Endothelial cell of umbilical vein (primary cell): Measurements from ENCODE around the gene PLXNC1. TPM values are rescaled to one million over a fixed set of nuclear protein-coding genes. Genes with fewer than 3 reads are reported as not detected.

Experiments used
- BruUV-seq: library from RNA; stranded (reverse); fragments of 400-500 nt; replicated peaks from 2 replicates; lab custom pipeline; 2021; lab: Mats Ljungman, UMichigan
- CTCF ChIA-PET: fragments of 300-600, 350-600 bp; sonication (Branson Sonifier 250); formaldehyde crosslinking; loops from one replicate; lab custom pipeline; 2021; ENCODE audit warnings: antibody characterized with exemption, inconsistent platforms; lab: Charles Lee
- POLR2A ChIA-PET: fragments of 300-600, 350-600 bp; sonication (Branson Sonifier 250); formaldehyde crosslinking; loops from one replicate; lab custom pipeline; 2021; ENCODE audit warnings: antibody characterized with exemption, inconsistent platforms; lab: Charles Lee
- DNase-seq: peaks from one replicate; pipeline ENCODE4 v3.0.0-alpha.2; 2011; ENCODE audit warnings: low read depth, low spot score
- FAIRE-seq: peaks from 2 replicates; lab custom pipeline; 2011; peaks lifted over from hg19 to GRCh38; lab: Jason Lieb, UNC
- H2AFZ ChIP-seq: 2 replicates; pipeline ENCODE4 v1.6.0; 2012; ENCODE audit warnings: low read depth, low read length, control low read depth, inconsistent platforms
- H3K27ac ChIP-seq: 2 replicates; pipeline ENCODE4 v1.5.1; 2011; ENCODE audit warnings: low read depth, mild to moderate bottlenecking, control low read depth, low read length, moderate library complexity; ENCODE audit not compliant: insufficient read depth
- H3K27me3 ChIP-seq, 2 experiments: 2 replicates each; pipeline versions ENCODE4 v1.6.0 to v1.6.1; 2011; ENCODE audit warnings: low read length in 2 of 2, mixed read lengths in 1 of 2; ENCODE audit not compliant: control insufficient read depth in 2 of 2, insufficient read depth in 2 of 2
- H3K36me3 ChIP-seq, 2 experiments: 2 replicates in 1 of 2; 3 replicates in 1 of 2; pipeline ENCODE4 v1.5.1; 2011; ENCODE audit warnings: low read length in 2 of 2, mild to moderate bottlenecking in 1 of 2, moderate library complexity in 1 of 2; ENCODE audit not compliant: control insufficient read depth in 2 of 2, insufficient read depth in 2 of 2; ENCODE audit errors: extremely low read depth in 1 of 2
- H3K4me1 ChIP-seq: 3 replicates; pipeline ENCODE4 v1.5.1; 2011; ENCODE audit warnings: mild to moderate bottlenecking, low read length; ENCODE audit not compliant: control insufficient read depth, insufficient read depth; ENCODE audit errors: extremely low read depth
- H3K4me2 ChIP-seq: 2 replicates; pipeline ENCODE4 v1.6.1; 2011; ENCODE audit warnings: low read length, control low read depth, mixed read lengths; ENCODE audit not compliant: insufficient read depth
- H3K4me3 ChIP-seq, 3 experiments: fragments of 200-600 bp in 1 of 3; sonication (generic), shearing (Covaris generic) in 1 of 3; replicated peaks in 1 of 3; 2 replicates each; pipeline ENCODE4 v1.5.1; 2011 to 2016; ENCODE audit warnings: control low read depth in 3 of 3, low read length in 3 of 3, mild to moderate bottlenecking in 2 of 3, inconsistent platforms in 1 of 3, low read depth in 1 of 3, moderate library complexity in 1 of 3; ENCODE audit not compliant: insufficient read depth in 1 of 3
- H3K79me2 ChIP-seq: 2 replicates; pipeline ENCODE4 v1.6.0; 2012; ENCODE audit warnings: low read length, inconsistent platforms; ENCODE audit not compliant: control insufficient read depth, insufficient read depth
- H3K9ac ChIP-seq: replicated peaks from 2 replicates; pipeline ENCODE3; 2011; ENCODE audit warnings: low read length, control low read depth; ENCODE audit not compliant: insufficient read depth; ENCODE audit errors: extremely low read depth
- H3K9me1 ChIP-seq: replicated peaks from 3 replicates; pipeline ENCODE4 v1.6.0; 2011; ENCODE audit warnings: mild to moderate bottlenecking, low read length; ENCODE audit not compliant: control insufficient read depth, insufficient read depth; ENCODE audit errors: extremely low read depth
- H3K9me3 ChIP-seq: replicated peaks from 2 replicates; pipeline ENCODE4 v1.5.1; 2012; ENCODE audit warnings: low read length, inconsistent platforms; ENCODE audit not compliant: control insufficient read depth, insufficient read depth
- H4K20me1 ChIP-seq: replicated peaks from 2 replicates; pipeline ENCODE3; 2011; ENCODE audit warnings: mild to moderate bottlenecking, low read length; ENCODE audit not compliant: control insufficient read depth, insufficient read depth; ENCODE audit errors: extremely low read depth
- FOS ChIP-seq: IDR thresholded peaks from 2 replicates; pipeline ENCODE4 v1.6.1; 2011; ENCODE audit warnings: mild to moderate bottlenecking, low read length, moderate library complexity, borderline replicate concordance; ENCODE audit not compliant: insufficient read depth
- GATA2 ChIP-seq: IDR thresholded peaks from 2 replicates; pipeline ENCODE4 v1.7.0; 2011; ENCODE audit warnings: low read depth, mild to moderate bottlenecking, moderate library complexity, mixed read lengths, low read length; ENCODE audit not compliant: insufficient read length, insufficient read depth
- POLR2A ChIP-seq: IDR thresholded peaks from 2 replicates; pipeline ENCODE4 v1.6.1; 2012; ENCODE audit warnings: low read depth, mild to moderate bottlenecking, control low read depth, low read length
- dilution Hi-C: fragments of 300-500 bp; cut with MboI; formaldehyde crosslinking; loops from one replicate; pipeline ENCODE4 v1.15.0; 2019; ENCODE audit warnings: low sequenced_read_pairs; ENCODE audit not compliant: extremely low pct_ligation_motif_present
- intact Hi-C: fragments of 100-400 bp; cut with micrococcal nuclease; formaldehyde crosslinking; loops from one replicate; pipeline ENCODE4 v1.10.0; 2022
- polyA plus RNA-seq, 4 experiments: library from polyadenylated mRNA; depleted of rRNA in 3 of 4; stranded (reverse) in 3 of 4; unstranded in 1 of 4; fragments of >200 nt; gene quantifications; 2 replicates each; pipeline versions ENCODE4 v1.2.1 to v1.2.3, GENCODE V29; 2011 to 2012; ENCODE audit warnings: missing spikeins in 1 of 4
- total RNA-seq: library from RNA; stranded (reverse); gene quantifications from 2 replicates; pipeline ENCODE4 v1.2.3, GENCODE V29; 2021
- TF ChIP-seq, protein P1 (sequence below), 2 donors: IDR thresholded peaks; 1 replicate in 1 of 2; 2 replicates in 1 of 2; pipeline ENCODE4 v1.5.1; 2011; ENCODE audit warnings: low read length in 2 of 2, mild to moderate bottlenecking in 2 of 2, moderate library complexity in 2 of 2, control low read depth in 1 of 2, inconsistent platforms in 1 of 2, low read depth in 1 of 2; ENCODE audit not compliant: insufficient read depth in 1 of 2; ENCODE audit errors: extremely low read depth in 1 of 2
- TF ChIP-seq, protein P2 (sequence below): IDR thresholded peaks from 2 replicates; pipeline ENCODE4 v1.6.1; 2011; ENCODE audit not compliant: insufficient read depth, insufficient read length

Gene PLXNC1
- total and polyA plus RNA-seq, 2 donors (not counting 3 experiments of a cell fraction or from before 2014, with no cell fraction given), result 0.04 TPM; not detected in 1

GRCh38 chr12:94289461-94290312 is 141.3 kb downstream of the PLXNC1 start:
- no peak overlapping the region for H3K4me3 ChIP-seq
- no peaks in the 10 kb centered on the region for H4K20me1 ChIP-seq
- H3K27ac ChIP-seq, result no peak overlapping the region
- peaks cover 0 to 2% of the 10 kb centered on the region in 2 experiments for H3K27me3 ChIP-seq
- FAIRE-seq (peak; percentile 82), DNase-seq (peak; percentile 42)
- ChIA-PET CTCF (interaction anchor here (0.6 to 1.9 kb wide), 8 partner anchors 8 to 154 kb away, joined by 3 to 6 read pairs (median 4); no protein-coding TSS in a partner anchor), POLR2A (no interaction called here)
- no peaks in the 10 kb centered on the region for H3K36me3 ChIP-seq
- H3K9me1 ChIP-seq, result no peaks in the 10 kb centered on the region
- no peak overlapping the region for H3K9ac ChIP-seq
- H3K4me1 ChIP-seq, result peaks cover 6% of the 10 kb centered on the region
- H2AFZ ChIP-seq, result no peak overlapping the region
- H3K4me2 ChIP-seq, result no peak overlapping the region
- dilution Hi-C loops, result no loop called here
- intact Hi-C loops, result no loop called here
- TF ChIP-seq POLR2A (no peak), GATA2 (peak; percentile 26), FOS (peak; percentile 29)
- TF ChIP-seq, protein P1, sequence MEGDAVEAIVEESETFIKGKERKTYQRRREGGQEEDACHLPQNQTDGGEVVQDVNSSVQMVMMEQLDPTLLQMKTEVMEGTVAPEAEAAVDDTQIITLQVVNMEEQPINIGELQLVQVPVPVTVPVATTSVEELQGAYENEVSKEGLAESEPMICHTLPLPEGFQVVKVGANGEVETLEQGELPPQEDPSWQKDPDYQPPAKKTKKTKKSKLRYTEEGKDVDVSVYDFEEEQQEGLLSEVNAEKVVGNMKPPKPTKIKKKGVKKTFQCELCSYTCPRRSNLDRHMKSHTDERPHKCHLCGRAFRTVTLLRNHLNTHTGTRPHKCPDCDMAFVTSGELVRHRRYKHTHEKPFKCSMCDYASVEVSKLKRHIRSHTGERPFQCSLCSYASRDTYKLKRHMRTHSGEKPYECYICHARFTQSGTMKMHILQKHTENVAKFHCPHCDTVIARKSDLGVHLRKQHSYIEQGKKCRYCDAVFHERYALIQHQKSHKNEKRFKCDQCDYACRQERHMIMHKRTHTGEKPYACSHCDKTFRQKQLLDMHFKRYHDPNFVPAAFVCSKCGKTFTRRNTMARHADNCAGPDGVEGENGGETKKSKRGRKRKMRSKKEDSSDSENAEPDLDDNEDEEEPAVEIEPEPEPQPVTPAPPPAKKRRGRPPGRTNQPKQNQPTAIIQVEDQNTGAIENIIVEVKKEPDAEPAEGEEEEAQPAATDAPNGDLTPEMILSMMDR (IDR thresholded peaks at IDR 0.05; ENCODE audit: extremely low read depth in 1 of 2, insufficient read depth in 1 of 2, low read depth in 1 of 2, low read length in 2 of 2), result no peak
- TF ChIP-seq, protein P2, sequence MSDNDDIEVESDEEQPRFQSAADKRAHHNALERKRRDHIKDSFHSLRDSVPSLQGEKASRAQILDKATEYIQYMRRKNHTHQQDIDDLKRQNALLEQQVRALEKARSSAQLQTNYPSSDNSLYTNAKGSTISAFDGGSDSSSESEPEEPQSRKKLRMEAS, result no peak
- no peaks in the 10 kb centered on the region for H3K9me3 ChIP-seq
- no peaks in the 10 kb centered on the region for H3K79me2 ChIP-seq
- BruUV-seq, result no TSS peak
